NCI-H2107 (cell line): Measurements from ENCODE around the gene WDR45B.

Experiments used
- DNase-seq: peaks from one replicate; lab custom pipeline; 2025; lab: John Stamatoyannopoulos, UW

The WDR45B gene

GRCh38 chr17:82677353-82677925 is 29.2 kb upstream of the WDR45B start:
- DNase-seq, result no peak

GRCh38 chr17:82675476-82676245 is 27.4 kb upstream of the WDR45B start:
- DNase-seq, result no peak

- no peak for DNase-seq
Observed at GRCh38 chr17:82674656-82675475, 26.6 kb upstream of the WDR45B start.

DNA sequence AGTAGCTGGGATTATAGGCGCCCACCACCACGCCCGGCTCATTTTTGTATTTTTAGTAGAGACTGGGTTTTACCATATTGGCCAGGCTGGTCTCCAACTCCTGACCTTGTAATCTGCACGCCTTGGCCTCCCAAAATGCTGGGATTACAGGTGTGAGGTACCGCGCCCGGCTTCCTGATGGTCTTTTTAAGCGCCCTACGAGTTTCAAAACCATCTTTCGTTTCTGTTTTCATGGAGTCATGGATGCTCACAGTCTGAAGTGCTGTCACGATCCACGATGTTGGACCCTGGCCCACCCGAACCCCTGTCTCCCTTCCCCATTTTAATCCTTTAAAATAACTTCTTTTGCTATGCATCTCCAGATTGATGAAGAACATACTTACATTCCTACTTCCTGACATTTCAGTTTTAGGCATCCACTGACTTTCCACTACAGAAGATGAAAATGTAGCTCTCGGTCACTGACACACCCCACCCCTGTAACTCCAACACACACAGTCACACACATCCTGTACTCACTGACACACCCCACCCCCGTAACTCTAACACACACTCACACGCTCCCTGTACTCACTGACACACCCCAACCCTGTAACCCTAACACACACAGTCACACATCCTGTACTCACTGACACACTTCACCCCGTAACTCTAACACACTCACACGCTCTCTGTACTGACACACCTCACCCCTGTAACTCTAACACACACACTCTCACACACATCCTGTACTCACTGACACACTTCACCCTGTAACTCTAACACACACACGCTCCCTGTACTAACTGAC is 22.6 kb upstream of the WDR45B start:
- no peak for DNase-seq

DNA sequence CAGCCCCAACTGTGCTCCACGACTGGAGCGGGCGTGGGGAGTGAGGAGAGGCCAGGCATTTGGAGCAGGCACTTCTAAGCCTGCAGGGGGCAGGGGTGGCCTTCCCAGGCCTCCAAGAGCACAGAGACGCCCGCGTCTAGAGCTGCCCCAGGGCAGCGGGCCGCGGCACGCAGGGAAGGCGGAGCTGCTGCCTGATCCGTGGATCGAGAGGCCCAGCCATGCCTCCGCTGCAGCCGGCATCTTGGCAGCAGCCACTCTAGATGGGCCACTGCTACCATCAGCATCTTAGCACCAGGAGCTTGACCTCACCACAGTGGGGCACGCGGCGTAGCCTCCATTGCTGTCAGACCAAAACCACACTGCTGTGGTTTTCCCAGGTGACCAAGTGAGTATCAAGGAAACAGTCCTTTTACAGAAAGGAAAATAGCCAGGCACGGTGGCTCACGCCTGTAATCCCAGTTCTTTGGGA is 20.4 kb upstream of the WDR45B start:
- no peak for DNase-seq

- no peak for DNase-seq
Observed at GRCh38 chr17:82668024-82668630, 19.9 kb upstream of the WDR45B start.

DNA sequence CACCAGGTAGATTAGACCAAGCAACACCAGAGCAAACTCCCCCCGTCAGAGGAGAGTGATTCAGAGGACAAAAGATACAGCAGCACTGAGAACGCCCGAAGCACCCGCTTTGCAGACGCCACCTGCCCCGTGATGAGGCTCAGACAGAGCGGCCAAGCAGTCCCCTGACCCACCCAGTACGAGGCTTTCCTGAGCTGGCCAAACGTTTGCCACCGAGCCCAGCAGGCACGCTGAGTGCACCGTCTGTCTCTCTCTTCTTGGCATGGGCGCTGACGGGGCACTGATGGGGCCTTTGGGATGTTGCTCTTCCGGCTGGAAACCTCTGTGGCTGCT is 19.4 kb upstream of the WDR45B start:
- no peak for DNase-seq

- no peak for DNase-seq
Observed at GRCh38 chr17:82666931-82667667, 18.9 kb upstream of the WDR45B start.

- no peak for DNase-seq
Observed at GRCh38 chr17:82665891-82666290, 17.6 kb upstream of the WDR45B start.

DNA sequence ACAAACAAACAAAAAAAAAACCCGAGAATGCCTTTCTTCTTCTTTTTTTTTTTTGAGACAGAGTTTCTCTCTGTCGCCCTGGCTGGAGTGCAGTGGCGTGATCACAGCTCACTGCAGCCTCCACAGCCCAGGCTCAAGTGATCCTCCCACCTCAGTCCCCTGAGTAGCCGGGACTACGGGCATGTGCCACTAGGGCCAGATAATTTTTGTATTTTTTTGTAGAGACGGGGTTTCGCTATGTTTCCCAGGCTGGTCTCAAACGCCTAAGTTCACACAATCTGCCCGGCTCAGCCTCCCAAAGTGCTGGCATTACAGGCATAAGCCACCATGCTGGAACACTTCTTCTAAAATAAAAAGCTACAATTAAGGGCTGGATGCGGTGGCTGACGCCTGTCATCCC is 17.0 kb upstream of the WDR45B start:
- no peak for DNase-seq

DNA sequence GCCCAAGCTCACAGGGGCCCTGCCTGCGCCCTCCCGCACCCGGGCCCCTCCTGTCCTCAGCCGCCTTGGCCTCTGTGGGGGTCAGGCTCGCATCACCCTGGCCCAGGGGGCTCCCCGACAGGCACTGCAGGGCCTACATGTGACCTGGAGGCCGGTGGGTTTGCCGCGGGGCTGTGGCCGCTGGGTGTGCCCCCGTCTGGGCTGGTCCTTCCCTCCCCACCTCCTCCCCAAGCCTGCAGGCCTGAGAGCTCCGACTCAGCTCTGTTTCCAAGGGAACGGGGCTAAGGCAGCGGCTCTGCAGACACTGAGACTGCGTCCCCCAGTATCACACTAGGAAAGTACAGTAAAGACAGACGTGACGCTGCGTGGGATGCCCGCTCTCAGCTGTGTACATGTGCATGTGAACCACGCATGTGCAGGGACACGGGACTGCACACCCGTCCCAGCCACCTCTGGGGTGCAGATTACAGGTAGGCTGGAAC is 16.5 kb upstream of the WDR45B start:
- no peak for DNase-seq

- no peak for DNase-seq
Observed at GRCh38 chr17:82664276-82664575, 16.0 kb upstream of the WDR45B start.

GRCh38 chr17:82663381-82664275 is 15.4 kb upstream of the WDR45B start:
- DNase-seq, result no peak

DNA sequence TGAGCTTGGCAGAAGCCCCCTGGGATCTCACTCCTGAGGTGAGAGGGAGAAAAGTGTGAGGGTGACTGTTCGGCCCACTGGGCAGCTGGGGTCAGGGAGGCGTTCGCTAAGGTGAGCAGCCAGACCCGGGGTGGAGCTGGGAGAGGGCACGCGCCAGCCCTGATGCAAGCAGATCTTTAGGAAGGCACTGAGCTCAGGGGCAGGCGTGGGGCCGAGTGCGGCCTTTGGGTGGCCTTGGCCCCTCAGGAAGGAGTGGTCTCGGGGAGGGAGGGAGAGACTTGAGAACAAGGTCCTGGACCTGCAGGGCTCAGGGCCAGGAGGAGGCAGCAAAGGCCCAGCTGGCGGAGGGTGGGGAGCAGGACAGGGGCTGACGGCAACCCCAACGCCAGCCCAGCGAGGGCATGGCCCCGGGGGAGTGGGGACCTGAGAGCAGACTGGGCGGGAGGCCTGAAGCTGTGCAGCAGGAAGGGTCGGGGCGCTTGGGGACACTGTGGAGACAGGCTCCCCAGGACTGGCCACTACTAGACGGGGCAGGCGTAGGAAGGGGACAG is 14.5 kb upstream of the WDR45B start:
- DNase-seq, result no peak

- DNase-seq, result no peak
Observed at GRCh38 chr17:82661717-82662683, 13.8 kb upstream of the WDR45B start.

GRCh38 chr17:82659886-82660285 is 11.6 kb upstream of the WDR45B start:
- no peak for DNase-seq

GRCh38 chr17:82658796-82659452 is 10.7 kb upstream of the WDR45B start:
- no peak for DNase-seq

GRCh38 chr17:82658331-82658730 is 10.1 kb upstream of the WDR45B start:
- no peak for DNase-seq
